HG02885 (cell line): ENCODE results near the gene NKX1-2.

Experiments
- ATAC-seq: cut with Tn5 transposase; IDR thresholded peaks from one replicate; pipeline ENCODE4 v1.9.1; 2021; ENCODE audit warnings: mild to moderate bottlenecking; ENCODE audit not compliant: unreplicated experiment, poor library complexity

The NKX1-2 gene

GRCh38 chr10:124418726-124419501 lies 30.9 kb downstream of the NKX1-2 start, which contains the start of gene OAT:
OAT (minus strand) TSS chr10:124418923; CDS start chr10:124412171, 6,752 bp downstream.
- ATAC-seq, result peak; percentile 93

GRCh38 chr10:124417895-124418725 lies 31.7 kb downstream of the NKX1-2 start:
- ATAC-seq, result peak; percentile 32

GRCh38 chr10:124416733-124417132 lies 33.1 kb downstream of the NKX1-2 start:
- ATAC-seq, result no peak

GRCh38 chr10:124415210-124415609 lies 34.6 kb downstream of the NKX1-2 start:
- ATAC-seq, result no peak

- ATAC-seq, result no peak
Measured at GRCh38 chr10:124414076-124414475, 35.8 kb downstream of the NKX1-2 start.

- no peak for ATAC-seq
Measured at GRCh38 chr10:124409696-124410095, 40.1 kb downstream of the NKX1-2 start.

GRCh38 chr10:124408357-124408756 lies 41.5 kb downstream of the NKX1-2 start:
- ATAC-seq, result no peak

- ATAC-seq, result no peak
Measured at GRCh38 chr10:124407456-124407855, 42.4 kb downstream of the NKX1-2 start.

- ATAC-seq, result peak; percentile 74
Measured at GRCh38 chr10:124403548-124403947, 46.3 kb downstream of the NKX1-2 start.

GRCh38 chr10:124402273-124402672 lies 47.6 kb downstream of the NKX1-2 start:
- no peak for ATAC-seq

GRCh38 chr10:124401633-124402032 lies 48.2 kb downstream of the NKX1-2 start:
- no peak for ATAC-seq
